ENCODE results near the gene MIPOL1.
"Not testable (repeated sequence)": the region's sequence is repeated elsewhere in the genome, so short reads cannot be mapped to it uniquely, and the experiment has no call there.

Gene MIPOL1

DNA sequence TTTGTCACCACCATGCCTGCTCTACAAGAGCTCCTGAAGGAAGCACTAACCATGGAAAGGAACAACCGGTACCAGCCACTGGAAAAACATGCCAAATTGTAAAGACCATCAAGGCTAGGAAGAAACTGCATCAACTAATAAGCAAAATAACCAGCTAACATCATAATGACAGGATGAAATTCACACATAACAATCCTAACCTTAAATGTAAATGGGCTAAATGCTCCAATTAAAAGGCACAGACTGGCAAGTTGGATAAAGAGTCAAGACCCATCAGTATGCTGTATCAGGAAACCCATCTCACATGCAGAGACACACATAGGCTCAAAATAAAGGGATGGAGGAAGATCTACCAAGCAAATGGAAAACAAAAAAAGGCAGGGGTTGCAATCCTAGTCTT, 97.5 kb downstream of the MIPOL1 start:
- DNase-seq, result not testable (repeated sequence)

DNA sequence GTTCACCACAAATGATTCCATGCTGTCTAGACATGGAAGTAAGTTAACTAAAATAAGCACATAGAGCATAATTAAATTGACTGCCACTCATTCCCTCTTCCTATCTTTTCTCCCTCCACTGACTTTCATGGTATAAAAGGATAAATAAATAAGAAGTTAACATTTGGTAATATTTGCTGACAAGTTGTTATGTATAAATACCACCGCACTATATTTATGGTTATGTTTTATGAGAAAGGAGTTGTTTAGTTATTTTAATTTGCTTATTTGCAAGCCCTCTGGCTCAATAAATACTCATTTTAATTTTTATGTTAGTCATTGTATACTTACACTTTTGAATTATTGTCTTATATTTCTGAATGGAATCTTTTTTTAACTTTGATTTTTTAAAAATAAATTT, 113.5 kb downstream of the MIPOL1 start:
- no peak for DNase-seq

DNA sequence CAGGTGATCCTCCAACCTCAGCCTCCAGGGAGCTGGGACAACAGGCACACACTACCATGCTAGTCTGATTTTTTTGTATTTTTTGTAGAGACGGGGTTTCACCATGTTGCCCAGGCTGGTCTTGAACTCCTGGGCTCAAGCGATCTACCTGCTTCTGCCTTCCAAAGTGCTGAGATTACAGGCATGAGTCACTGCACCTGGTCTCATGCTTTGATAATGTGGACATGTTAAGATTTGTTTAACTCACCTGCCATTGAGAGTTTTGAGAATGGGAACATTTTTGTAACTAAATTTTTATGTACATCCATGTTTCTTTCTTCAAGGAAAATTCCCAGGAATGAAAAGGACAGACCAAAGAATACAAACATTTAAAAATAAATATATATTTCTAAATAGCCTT, 121.2 kb downstream of the MIPOL1 start:
- DNase-seq, result no peak

DNA sequence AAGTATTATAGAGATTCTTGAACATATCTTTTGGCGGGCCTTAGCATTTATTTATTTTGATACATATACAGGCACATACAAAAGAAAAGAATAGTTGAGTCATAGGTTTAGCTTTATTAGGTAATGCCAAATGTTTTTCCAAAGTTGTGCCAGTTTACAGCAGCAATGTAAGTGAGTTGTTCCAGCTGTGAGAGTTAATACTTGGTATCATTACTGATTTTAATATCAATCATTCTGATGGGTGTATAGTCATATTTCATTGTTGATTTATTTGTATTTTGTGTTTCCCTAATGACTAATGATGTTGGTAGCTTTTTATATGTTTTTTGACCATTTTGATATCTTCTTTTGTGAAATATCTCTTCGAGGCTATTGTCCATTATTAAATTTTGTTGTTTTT, 122.4 kb downstream of the MIPOL1 start:
- DNase-seq, result no peak

DNA sequence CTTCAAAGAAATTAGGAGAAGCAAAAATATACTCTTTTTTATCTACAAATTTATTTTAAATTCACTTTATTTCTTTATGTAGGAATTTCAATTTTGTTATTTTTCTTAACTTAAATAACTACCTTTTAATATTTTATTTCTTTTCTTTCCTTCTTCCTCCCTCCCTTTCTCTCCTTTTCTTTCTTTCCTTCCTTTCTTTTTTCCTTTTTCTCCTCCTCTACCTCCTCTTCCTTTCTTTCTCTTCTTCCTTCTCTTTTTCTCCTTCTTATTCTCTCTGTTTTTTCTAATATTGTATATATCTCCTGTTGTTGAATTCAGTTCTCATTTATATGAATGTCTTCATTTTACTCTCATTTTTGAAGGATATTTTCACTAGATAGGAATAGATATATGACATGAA, 127.6 kb downstream of the MIPOL1 start:
- no peak for DNase-seq

DNA sequence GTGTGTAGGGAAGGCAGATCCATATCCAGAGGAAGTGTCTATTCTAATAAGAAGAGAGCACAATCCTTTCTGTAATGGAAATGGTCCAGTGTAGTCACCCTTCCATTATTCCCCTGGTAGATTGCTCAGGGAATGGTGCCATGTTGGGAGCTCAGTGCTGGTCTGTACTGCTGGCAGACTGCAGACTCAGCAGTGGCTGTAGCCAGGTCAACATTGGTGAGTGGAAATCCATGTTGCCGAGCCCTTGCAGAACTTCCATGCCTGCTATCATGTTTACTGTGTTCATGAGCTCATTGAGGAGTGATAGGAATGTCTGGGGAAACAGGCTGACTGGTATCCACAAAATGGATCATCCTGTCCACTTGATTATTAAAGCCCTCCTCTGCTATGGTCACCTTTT, 128.7 kb downstream of the MIPOL1 start:
- DNase-seq, result no peak

DNA sequence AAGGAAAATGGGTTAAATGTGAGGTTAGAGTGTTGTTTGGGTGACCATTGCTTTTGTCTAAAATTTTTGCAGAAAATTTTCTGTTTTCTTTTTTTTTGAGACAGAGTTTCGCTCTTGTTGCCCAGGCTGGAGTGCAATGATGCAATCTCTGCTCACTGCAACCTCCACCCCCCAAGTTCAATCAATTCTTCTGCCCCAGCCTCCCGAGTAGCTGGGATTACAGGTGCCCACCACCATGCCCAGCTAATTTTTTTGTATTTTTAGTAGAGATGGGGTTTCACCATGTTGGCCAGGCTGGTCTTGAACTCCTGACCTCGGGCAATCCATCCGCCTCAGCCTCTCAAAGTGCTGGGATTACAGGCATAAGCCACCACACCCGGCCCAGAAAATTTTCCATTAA, 130.2 kb downstream of the MIPOL1 start:
- DNase-seq, result not testable (repeated sequence)

DNA sequence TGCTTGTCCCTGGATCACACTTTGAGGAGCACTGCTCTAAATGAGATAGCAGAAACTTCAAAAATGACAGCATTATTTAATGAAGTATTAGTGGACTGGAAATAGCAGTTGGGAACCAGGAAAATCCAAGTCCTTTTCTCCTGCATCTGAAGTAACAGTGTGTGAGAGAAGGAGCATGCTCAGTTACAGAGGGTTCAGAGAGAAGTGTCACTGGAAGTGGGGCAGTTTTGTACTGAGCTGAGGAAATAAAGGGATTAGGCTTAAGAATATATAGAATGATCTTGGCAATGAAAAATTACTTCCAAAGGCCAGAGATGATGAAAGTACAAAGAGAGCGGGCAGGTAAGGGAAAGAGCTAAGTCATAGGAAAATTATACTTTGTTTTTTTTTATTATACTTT, 130.9 kb downstream of the MIPOL1 start:
- DNase-seq, result no peak

DNA sequence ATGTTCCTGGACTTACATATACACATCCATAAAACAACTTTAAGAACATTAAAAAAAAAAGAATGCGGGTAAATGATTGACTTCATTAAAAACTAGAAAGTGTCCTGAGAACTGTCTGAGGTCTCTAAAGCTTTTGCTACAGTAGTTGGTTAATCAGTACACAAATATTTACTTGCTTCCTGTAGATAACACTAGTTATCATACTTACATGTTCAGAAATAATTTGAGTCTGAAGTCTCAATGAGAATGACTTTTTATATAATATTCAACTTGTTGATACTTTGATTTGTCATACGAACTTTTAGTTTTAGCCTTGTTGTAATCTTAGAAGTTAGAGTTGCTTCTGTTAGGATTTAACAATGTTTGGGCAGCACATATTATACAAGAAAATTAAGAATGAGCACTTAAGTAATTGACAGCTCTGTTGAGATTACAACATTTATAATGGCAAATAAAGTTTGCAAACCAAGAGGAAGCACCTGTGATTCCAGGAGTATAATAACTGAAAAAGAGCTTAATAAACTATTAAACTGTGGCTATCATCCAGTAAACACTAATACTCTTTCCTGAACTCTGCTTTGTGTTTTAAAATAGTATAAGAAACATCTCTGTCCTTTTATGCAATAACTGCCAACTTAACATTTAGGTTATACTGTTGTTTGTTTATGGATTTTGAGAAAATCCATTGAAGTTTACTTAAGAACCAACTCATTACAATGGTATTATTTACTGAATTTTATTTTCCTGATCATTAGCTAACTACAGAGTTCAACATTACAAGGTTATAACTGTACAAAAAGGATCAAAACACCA, 131.7 kb downstream of the MIPOL1 start:
- DNase-seq, result no peak

DNA sequence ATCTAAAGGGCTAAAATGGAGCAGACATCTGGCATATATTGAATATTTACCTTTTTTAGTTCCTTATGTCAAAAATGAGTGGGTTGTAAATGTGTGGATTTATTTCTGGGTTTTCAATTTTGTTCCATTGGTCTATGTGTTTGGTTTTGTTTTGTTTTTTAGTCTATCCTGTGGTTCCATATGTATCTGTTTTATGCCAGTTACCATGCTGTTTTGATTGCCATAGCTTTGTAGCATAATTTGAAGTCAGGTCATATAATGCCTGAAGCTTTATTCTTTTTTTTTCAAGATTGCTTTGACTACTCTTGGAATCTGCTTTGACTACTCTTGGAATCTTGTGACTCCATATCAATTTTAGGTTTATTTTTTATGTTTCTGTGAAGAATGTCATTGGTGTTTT, 133.2 kb downstream of the MIPOL1 start:
- DNase-seq, result no peak

DNA sequence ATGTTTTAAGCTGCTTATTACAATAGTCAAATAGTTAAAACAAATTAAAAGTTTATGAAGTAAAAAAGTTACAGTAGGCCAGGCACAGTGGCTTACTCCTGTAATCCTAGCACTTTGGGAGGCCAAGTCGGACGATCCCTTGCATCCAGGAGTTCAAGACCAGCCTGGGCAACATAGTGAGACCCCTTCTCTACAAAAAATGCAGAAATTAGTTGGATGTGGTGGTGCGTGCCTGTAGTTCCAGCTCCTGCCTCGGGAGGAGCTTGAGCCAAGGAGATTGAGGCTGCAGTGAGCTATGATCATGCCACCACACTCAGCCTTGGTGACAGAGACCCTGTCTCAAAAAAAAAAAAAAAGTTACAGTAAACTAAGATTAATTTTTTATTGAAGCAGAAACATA, 142.6 kb downstream of the MIPOL1 start:
- no peak for DNase-seq

DNA sequence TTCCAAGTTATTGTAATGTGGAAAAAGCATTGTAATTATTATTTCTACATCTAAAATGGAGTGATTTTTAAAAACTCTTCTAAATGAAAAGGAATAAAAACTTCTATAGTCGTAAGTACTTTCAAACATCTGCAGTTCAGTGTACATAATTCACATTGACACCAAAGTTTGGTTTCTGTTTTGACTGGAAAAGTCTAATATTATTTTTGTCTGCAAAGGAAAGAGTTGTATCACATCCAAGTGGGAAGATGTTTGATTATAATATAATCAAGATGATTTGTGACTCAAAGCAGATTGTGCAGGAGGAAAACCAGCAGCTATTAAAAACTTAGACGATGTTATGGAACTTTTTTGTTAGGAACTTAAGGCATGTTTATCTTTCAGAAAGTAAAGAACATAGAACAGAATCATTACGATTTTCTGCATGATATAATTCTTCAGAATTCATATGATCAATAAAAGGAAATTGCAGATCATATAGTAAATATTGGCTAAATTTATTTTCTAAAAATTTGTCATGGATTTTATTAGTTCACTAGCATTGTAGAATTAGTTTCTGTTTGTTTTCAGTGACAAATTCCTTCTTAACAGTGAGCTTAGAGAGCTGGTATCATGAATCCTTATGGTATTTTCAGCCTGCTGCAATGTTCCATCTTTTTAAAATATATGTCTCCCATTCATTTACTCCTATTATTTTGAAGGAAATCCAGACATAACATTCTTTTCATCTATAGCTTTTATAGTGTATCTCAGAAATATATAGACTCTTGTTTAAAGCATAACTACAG, 145.8 kb downstream of the MIPOL1 start:
- DNase-seq, result no peak

DNA sequence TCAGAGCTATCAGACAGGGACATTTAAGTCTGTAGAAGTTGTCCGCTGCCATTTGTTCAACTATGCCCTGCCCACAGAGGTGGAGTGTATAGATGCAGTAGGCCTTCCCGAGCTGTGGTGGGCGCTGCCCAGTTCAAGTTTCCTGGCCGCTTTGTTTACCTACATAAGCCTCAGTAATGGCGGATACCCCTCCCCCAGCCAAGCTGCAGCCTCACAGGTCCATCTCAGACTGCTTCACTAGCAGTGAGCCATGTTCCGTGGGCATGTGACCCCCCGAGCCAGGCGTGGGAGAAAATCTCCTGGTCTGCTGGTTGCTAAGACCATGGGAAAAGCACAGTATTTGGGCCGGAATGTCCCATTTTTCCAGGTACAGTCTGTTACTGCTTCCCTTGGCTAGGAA, 165.9 kb downstream of the MIPOL1 start:
- DNase-seq, result no peak

DNA sequence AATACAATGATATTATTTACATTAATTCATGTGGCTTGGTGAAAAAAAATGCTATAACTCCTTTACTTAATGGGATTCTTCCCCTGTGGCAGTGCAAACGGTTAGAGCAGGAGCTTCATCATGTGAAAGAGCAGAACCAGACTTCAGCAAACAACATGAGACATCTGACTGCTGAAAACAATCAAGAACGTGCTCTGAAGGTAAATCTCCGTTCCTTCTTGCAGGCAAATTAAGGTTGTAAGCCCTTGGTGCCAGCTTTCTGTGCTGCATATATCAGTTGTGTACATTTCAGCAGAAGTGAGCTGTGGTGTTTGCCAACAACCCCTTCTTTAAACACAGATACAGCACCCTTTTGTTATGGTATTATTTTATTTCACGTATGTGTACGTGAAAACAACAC, 171.7 kb downstream of the MIPOL1 start:
- DNase-seq, result no peak

DNA sequence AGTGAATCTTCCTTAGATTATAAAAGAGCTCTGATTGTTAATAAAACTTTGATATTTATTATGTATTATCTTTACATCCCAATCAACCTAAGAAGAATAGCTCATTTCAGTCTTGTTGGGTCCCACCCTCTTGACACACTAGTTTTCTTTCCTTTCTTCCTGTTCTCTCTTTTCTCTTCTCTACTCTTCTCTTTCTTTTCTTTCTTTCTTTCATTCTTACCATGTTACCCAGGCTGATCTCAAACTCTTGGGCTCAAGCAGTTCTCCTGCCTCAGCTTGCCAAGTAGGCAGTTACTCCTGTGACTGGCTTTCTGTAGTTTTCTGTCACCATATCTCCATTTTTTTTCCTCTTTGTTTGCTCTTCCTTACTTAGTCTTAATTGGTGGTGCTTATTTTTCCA, 177.8 kb downstream of the MIPOL1 start:
- no peak for DNase-seq

DNA sequence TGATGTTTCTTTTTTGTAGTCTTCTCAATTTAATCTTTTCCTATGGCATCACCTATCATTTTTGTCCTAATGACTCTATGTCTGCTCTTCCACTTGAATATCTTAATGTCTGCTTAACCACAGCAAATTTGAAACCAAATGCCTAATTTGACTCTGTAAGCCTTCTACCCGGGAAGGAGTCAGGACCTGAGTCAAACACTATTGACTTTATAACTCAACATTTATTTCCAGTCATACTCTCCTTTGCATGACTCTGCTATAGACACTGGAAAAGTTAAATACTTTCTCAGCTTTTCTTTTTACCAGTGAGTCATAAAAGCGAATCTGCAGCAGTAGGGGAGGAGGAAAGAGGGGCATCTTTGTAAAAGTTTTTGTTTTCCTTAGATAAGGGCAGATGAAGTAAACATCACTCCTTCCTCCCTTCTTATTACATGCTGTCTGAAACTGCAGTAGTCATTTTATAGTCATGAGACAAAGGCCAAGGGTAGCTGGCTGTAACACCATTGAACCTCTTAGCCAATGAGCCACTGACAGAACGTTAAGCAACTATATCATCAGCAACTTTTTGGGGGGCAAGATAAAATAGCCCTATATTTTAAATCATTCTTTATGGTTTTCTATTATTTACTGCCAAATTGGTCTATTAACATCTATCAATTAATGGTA, 179.3 kb downstream of the MIPOL1 start:
- DNase-seq, result no peak

DNA sequence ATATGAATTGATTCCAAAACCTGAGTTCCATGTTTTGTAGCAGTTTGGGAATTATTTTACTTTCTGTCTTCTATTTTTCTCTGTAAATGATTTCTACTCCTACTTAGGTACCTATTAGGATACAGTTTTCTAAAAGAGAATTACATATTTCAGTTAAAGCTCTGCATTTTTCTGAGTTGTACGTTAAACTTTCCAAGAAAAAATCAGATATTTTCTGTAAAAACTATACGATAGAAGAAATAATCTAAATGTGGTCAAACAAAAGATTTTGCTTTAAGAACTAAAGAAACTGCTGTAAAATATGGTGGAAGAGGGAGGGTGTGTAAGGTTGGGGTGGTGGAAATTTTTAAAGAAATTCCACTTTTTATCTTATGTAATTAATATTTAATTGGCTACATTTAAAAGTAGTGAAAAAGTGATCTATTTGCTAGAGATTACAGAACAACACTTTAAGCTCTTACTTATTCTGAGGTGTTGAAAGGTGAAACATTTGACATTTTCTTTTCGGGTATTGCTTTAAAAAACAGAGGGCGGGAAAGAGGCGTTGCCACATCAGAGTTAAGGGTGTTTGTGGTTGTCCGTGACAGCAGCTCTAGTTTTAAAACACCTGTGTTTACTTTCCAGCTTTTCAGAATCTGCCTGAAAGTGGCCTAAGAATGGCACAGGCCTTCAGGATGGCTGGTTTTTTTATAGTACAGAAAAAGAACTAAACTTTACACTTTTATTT, 187.3 kb downstream of the MIPOL1 start:
- DNase-seq, result no peak

DNA sequence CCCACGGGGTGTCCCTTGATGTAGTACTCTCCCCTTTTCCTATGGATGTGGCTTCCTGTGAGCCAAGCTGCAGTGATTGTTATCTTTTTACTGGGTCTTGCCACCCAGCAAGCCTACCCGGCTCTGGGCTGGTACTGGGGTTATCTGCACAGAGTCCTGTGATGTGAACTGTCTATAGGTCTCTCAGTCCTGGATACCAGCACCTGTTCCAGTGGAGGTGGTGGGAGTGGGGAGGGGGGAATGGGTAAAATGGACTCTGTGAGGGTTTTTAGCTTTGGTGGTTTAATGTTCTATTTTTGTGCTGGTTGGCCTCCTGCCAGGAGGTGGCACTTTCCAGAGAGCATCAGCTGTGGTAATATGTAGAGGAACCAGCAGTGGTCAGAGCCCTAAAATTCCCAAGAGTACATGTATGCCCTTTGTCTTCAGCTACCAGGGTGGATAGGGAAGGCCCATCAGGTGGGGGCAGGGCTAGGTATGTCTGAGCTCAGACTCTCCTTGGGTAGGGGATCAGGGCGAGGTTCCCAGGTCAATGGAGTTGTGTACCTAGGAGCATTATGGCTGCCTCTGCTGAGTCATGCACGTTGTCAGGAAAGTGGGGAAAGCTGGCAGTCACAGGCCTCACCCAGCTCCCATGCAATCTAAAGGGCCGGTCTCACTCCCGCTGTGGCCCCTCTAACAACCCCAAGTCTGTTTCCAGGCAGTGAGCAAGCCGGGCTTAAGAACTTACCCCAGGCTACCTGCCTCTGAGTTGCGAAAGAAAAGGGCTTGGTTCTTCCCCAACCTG, 199.6 kb downstream of the MIPOL1 start:
- DNase-seq, result not testable (repeated sequence)

DNA sequence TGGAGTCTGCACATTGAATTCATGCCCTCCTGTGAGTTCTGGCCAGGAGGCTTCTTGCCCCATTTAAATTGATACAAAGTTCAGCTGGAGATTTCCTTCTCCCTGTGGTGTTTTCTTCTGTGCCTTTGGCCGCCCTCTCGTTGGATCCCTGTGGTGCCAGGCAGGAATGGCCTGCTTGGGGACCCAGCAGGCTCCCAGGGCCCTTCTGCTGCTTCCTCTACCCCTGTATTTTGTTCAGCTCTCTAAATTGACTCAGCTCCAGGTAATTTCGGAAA, 200.1 kb downstream of the MIPOL1 start:
- no peak for DNase-seq

DNA sequence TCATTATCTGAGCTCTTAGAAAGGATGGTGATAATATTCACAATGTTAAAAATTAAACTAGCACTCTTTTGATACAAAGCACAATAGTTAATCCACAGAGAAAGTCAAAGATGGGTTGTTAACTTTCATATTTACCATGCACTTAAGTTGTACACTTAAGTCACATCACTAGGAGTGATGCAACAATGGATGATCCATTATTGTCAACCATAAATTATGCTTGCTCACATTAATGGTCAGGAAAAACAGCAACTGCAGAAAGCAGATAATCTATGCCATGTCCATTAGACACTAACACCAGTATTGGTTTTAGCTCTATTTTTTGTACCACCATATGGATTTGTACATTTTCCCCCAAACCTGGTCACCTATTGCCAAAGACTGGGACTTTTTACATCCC, 201.8 kb downstream of the MIPOL1 start:
- DNase-seq, result no peak

DNA sequence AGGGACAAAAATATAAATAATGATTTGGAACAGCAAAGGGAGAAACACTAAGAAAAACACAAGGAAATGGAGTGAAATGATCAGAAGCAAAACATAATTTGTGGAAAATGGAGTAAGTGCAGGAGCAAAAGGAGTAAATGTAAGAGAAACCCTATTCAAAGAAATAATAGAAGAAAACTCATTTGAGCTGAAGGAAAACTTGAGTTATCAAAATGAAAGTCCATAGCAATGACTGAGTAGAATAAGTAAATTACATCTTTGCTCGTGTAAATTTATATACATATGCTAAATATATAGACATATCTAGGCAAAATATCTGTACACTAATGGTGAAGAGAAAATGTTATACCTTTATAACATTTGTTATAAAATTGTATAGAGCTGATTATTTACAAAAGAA, 203.4 kb downstream of the MIPOL1 start:
- no peak for DNase-seq

DNA sequence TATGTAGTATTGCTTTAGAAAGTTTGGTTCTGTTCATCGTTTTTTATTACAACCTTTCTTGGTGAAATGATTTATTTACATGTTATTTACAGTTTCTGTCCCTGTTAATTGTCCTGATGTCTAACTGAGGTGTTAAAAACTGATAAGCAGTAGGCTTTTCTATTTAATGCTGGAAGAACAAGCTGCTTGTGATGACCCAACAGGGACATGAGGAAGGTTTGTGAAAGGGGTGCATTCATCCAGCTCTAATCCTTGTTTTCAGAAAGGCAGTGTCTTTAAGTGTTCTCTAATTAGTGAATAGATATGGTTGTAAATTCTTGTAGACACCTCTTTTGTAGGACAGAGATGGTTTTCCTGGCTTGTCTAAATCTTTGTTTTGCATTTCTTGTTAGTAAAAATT, 205.9 kb downstream of the MIPOL1 start:
- DNase-seq, result no peak

DNA sequence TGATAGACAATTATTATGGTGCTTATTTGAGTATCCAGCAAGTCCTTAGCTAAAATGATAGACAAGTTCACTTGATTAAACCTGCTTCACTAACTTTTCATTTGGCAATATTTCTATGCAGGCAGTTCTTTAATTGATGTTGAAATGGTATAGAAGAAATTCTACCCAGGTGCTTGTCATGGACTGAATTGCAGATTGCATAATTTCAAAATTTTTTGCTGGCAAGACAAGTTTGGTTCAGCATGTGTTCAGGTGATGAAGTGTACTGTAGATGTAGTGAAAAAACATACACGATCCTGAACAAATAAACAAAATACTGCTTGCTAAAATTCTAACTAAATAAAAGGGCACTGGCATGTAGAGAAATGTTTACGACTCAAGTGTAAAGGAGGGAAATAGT, 208.4 kb downstream of the MIPOL1 start:
- DNase-seq, result no peak
